ENCODE data around the gene C1QL4.
"Not testable (repeated sequence)": the region's sequence is repeated elsewhere in the genome, so short reads cannot be mapped to it uniquely, and the experiment has no call there.

Gene C1QL4

DNA sequence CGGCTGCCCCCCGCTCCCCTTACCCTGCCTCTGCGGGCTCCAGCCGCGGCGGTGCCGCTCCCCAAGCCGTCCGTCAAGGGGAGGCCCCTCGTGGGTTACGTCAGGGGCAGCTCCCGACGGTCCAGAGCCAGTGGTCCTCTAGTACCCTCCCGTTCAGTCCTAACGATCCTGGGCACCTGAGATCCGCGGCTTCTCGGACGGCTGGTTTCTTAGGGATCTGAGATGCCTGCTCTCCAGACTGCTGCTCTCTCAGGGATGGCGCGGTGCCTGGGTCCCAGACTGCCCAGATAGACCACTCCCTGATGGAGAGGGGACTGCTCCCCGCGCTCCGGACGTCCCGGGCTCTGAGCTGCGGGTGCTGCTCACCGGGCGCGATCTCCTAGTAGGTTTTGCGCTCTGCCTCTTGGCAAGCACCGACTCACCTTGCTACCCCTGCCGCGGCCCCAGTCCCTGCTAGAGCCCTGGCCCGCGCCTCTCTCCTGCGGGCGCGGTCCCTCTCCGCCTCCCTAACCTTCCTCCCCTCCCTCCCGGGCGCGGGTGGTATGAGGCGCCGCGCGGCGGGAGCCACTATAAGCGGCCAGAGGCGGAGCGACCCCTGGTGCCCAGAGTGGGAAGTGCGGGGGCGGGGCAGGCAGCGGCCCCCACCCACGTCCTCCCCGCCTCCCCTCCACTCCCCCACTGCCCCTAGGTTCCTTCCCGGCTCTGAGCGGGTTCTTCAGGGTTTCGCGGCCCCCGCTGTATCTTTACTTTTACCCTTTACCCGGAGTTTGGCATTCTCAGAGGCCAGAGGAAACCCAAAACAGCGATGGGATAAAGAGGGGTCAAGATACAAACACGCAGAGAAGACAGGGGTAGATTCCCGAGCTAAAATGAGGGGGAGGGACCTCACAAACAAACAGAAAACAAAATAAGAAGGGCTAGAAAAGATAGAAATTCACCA, at the start of gene C1QL4:
C1QL4 (minus strand) TSS at position 544 of the 940 bp plus-strand sequence. CDS start 711 bp downstream, outside the sequence.
- DNase-seq (ENCODE audit: low read depth): no peak

DNA sequence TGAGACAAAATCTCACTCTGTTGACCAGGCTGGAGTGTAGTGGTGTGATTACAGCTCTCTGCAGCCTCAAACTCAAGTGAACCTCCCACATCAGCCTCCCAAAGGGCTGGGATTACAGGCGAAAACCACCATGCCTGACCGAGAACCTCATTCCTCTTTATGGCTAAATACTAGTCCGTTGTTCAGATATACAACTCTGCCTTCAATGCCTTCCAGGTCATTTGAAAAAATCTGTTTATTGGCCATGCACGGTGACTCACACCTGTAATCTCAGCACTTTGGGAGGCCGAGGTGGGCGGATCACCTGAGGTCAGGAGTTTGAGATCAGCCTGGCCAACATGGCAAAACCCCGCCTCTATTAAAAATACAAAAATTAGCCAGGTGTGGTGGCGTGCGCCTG, 43.2 kb upstream of the C1QL4 start:
- DNase-seq (ENCODE audit: low read depth): not testable (repeated sequence)

- DNase-seq (ENCODE audit: low read depth): no peak
These were observed 40.4 kb upstream of the C1QL4 start for GRCh38 chr12:49377386-49377785.

GRCh38 chr12:49375406-49375805, 38.4 kb upstream of the C1QL4 start:
- no peak for DNase-seq (ENCODE audit: low read depth)

- no peak for DNase-seq (ENCODE audit: low read depth)
These were observed 33.6 kb upstream of the C1QL4 start for GRCh38 chr12:49370539-49370938.

DNA sequence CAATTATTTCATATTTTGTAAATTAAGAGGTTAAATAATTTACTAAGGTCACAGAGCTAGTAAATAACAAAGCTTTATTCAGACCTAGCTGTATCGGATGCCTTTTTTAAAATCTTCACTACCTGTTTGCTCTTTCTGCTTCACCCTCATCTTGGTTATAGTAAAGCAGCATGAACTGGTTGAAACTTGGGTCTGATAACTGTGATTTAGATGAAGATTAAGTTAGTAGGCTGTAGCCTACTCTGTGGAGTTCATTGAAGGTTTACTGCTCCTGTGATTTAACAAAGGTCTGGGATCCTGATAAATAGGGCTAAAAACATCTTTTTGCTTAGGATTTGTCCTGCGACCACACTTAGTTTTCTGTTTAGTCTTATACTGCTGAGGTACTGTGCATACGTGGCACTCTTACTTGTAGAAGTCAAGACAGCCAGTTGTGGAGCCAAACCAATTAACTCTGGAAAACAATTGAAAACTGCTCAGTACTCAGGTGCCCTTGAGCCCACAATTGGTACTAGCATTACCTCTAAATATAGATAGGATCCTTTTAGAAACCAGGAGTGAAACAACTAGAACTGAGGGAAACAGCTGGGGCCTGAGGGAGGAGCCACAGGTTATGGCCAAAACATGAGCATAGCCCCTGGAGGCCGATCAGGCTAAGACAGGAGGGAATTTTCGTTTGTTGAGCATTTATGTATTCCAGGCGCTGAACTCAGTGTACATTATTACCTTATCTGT, 32.6 kb upstream of the C1QL4 start:
- DNase-seq (ENCODE audit: low read depth): no peak

GRCh38 chr12:49368240-49368600, 31.2 kb upstream of the C1QL4 start:
- no peak for DNase-seq (ENCODE audit: low read depth)

GRCh38 chr12:49367381-49368239, 30.6 kb upstream of the C1QL4 start, which contains the start of gene SPATS2:
TSS of gene SPATS2 (plus strand) at chr12:49367462. CDS start at chr12:49461013, 93,551 bp downstream.
- DNase-seq (ENCODE audit: low read depth): no peak

GRCh38 chr12:49366652-49367380, 29.8 kb upstream of the C1QL4 start:
- DNase-seq (ENCODE audit: low read depth): peak; percentile 83

DNA sequence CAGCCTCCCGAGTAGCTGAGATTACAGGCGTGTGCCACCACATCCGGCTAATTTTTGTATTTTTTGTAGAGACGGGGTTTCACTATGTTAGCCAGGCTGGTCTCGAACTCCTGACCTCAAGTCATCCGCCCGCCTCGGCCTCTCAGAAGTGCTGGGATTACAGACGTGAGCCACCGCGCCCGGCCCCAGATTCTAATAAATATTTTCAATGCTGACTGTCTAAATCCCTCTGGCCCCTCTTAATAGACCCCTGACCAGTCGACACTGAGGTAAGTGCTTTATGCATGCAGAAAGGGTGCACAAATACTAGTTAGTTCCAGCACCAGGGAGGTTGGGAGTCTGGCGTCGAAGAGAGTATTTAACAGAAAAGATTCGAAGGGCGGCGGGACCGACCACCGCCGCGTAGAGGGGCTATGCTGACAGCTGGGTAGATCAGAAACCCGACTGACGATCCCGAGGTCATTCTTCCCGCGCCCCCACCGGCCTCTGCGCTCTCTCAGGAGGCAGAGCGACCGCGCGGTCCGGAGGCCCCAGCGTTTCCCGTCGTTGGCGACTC, 29.2 kb upstream of the C1QL4 start:
- no peak for DNase-seq (ENCODE audit: low read depth)

GRCh38 chr12:49365542-49365941, 28.6 kb upstream of the C1QL4 start:
- no peak for DNase-seq (ENCODE audit: low read depth)

- no peak for DNase-seq (ENCODE audit: low read depth)
These were observed 28.0 kb upstream of the C1QL4 start for GRCh38 chr12:49364989-49365388.

DNA sequence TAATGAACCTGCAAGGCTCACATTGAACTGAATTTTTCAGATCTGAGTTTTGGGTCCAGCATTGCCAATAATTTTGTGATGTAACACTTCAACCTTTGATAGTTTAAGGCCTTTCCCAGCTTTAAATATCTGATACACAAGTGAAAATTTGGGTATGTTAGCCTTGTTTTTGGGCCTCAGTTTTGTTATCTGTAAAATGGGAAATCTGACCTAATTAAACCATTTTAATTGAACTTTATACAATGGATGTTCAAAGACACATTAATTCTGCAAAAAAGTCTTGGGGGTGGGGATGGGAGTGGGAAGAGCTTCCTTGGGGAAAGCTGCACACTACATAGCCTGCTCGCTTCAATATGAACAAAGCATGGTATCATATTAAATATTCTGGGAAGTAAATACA, 25.1 kb upstream of the C1QL4 start:
- DNase-seq (ENCODE audit: low read depth): no peak

DNA sequence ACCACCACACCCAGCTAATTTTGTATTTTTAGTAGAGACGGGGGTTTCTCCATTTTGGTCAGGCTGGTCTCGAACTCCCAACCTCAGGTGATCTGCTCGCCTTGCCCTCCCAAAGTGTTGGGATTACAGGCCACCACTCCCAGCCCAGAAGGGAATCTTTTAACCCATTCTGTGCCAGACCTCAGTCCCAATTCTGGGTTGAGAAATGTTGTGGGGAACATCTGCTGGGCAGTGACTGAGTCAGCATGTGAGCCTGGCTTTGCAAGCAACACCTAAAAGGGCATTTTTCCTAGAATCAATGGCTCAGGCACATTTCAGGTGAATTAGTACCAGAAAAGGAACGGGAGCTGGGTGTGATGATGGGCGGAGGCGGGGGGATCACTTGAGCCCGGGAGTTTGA, 22.7 kb upstream of the C1QL4 start:
- no peak for DNase-seq (ENCODE audit: low read depth)

GRCh38 chr12:49358483-49359141, 21.6 kb upstream of the C1QL4 start:
- DNase-seq (ENCODE audit: low read depth): no peak

- DNase-seq (ENCODE audit: low read depth): no peak
These were observed 20.2 kb upstream of the C1QL4 start for GRCh38 chr12:49357103-49357678.

GRCh38 chr12:49355913-49356312, 18.9 kb upstream of the C1QL4 start:
- no peak for DNase-seq (ENCODE audit: low read depth)

DNA sequence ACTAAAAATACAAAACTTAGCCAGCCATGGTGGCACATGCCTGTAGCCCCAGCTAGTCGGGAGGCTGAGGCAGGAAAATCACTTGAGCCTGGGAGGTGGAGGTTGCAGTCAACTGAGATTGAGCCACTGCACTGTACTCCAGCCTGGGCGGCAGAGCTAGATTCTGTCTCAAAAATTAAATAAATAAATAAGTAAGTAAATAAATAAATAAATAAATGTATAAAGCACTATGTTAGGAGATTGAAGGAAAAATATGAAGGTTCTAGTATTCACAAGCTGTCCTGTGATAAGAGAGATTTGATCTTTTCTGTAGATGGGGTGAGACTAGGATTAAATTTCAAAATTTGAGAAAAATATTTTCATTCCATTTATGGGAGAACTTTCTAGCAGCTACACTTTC, 15.4 kb upstream of the C1QL4 start:
- DNase-seq (ENCODE audit: low read depth): no peak

- DNase-seq (ENCODE audit: low read depth): no peak
These were observed 12.3 kb upstream of the C1QL4 start for GRCh38 chr12:49349266-49349665.

- no peak for DNase-seq (ENCODE audit: low read depth)
These were observed 11.8 kb upstream of the C1QL4 start for GRCh38 chr12:49348781-49349180.

Data from HS-27A (cell line).